GM18498 (cell line): Measurements from ENCODE around the gene ROBO1.

Experiments
- ATAC-seq: cut with Tn5 transposase; IDR thresholded peaks from one replicate; pipeline ENCODE4 v1.9.1; 2021; ENCODE audit warnings: mild to moderate bottlenecking, moderate library complexity; ENCODE audit not compliant: unreplicated experiment

Gene ROBO1

DNA sequence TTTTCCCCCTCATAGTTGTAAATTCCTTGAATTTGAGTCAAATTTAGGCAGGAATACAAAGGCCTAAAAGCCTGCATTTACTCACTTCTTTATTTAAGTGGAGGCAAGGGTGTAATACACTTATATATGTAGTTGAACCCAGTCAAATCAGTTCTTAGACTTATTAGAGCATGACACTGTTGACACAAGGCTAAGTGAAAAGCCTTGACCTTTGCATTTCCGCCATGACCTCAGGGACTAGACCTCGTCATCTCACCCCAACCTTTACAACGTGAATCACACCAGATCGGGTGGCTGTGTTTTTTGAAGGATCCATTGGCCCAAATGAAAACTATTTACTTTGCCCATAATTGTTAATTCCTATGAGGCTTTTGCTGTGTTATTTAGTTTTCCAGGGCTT is 774.4 kb downstream of the ROBO1 start:
- ATAC-seq: no peak

DNA sequence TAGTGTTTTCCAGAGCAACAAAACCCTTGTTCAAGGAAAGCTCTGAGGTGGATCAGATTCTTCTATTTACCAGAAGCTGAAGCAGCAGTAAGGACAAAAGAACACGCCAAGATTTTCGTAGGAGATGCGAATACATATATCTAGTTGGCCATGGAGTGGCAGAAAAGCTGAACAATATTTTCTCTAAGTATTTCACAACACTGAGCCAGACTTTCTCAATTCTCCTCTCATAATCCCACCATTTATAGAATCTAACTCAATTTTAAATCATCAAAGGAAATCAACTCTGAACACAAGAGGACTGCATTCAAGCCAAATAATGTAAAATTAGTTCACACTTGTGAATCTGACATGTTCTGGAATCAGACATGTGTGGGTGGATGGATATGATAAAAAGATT is 775.0 kb downstream of the ROBO1 start:
- no peak for ATAC-seq

DNA sequence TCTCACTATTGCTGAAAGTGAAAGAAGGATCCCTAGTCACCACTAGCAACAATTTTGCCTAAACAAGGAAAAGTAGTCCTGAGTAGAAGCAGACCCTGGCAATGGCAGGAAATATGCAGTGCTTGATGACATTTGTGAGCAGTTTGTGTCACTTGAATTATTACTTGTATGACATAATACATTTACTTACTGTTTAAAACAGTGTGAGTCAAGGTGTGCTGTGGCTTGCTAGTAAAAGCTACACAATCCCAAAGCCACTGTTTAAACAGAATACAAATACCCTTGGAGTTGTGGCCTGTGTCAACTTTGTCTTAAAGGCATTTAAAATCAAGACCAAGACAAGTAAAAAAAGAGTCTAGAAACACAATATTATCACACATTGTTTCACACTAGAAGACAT is 775.4 kb downstream of the ROBO1 start:
- ATAC-seq: no peak

DNA sequence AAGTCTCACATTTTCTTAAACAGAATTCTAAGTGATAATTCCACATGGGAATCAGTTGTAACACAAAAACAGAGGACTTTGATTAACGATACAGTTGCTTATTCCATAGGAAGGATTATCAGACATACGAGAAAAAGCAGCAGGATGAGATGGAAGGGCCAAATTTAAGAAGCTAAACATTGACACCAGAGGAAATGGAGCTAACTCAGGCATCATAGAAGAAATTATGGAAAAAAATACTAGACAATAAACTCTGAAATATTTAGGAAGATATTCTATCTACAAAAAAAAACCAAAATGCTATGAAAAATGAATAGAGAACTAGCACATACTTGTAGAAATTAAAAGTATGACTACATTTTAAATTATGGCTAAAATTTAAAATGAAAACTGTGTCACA is 776.1 kb downstream of the ROBO1 start:
- ATAC-seq: no peak

DNA sequence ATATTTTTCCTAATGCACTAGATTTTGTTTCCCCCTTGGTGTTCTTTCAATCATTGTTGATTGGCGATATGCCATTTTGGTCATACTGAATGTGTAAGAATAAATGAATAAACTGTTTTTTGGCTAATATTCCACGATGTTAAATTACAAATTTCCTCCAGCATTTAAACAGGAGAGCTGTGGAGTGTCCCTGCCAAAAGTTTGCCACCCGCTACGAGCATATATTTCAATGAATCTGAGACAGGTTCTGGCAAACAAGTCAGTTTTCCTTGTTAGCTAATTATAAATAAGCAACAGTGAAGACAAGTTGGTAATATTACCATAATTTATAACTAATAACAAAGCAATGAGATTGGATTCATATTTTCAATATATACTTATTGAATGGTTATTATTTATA is 777.6 kb downstream of the ROBO1 start:
- no peak for ATAC-seq

DNA sequence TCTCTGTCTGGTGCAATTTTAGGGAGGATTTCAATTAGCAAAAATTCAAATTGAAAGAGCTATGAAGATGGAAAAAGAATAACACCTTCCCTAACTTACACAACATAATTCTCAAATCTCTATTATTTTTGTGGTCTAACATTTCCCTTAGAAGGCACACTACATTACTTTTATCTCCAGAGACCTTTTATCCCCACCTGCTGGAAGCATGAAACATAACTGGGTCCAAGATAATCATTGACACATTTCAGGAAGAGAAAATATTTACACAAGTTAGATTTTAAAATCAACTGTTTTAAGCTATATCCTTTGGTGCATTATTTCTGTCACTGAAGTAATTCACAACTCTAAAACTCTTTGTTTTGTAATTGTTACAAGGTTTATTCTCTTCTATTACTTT is 779.5 kb downstream of the ROBO1 start:
- ATAC-seq: no peak

DNA sequence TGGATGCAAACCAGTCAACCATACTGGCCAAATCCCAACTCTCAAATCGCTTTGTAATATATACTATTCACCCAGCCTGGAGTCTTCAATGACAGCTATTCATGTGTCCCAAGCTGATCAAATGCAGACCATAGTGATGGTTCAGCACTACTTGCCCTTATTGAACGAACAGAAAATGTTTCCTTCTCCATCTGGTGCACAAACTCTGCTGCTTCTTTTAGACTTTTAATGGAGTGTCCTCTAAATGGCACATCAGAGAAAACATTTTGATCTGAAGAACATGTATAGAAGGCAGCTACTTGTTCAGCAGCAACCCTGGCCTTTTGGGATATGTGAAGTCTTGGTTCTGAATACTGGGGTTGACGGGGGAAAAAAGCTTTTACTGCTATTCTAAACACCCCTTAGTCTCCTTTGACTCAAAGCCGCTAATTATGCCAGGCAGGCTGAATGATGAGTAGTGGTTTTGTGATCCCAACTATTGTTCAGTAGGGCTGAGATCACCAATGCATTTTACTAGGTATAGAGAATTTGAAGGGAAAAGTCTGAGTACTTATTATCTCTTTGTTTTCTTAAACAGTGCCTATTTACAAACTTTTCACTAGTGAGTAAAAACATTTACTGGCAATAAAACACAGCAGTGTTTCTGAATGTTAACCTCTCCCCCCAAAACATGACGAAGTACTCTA is 781.2 kb downstream of the ROBO1 start:
- ATAC-seq: no peak

DNA sequence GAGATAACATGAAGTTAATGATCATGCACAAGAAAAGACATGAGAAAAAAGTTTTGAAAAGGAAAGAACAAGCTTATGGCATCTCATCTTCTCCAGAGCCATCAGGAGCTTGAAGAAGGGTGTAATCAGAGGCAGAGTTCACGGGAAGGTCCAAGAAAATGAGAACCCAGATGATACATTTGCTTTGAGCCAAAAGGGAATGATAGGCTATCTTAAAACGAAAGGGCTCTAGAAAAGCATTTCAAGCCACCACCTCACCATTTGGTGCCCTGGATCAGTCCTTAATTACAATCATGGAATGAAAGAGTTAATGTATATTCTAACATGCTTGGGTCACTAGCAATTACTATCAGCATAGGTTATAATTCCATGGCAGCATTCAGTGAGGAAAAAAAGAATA is 781.8 kb downstream of the ROBO1 start:
- no peak for ATAC-seq

DNA sequence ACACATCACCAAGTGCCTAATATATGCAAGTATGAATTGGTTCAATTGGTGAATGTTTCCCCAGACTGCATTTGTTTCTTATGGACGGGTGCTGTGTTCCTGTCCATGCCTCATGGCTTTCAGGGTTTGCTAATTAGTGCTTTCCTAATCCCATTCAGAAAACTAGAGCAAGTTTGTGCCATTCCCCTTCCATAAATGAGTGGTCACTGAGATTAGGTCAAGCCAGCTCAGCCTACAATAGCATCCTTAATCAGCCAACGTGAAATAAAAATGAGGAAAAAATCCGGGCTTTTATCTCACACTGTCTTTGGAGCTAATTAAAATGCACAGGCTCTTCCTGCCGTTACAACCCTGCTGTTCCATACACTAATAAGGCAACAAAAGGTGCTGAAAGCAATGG is 788.8 kb downstream of the ROBO1 start:
- ATAC-seq: no peak

DNA sequence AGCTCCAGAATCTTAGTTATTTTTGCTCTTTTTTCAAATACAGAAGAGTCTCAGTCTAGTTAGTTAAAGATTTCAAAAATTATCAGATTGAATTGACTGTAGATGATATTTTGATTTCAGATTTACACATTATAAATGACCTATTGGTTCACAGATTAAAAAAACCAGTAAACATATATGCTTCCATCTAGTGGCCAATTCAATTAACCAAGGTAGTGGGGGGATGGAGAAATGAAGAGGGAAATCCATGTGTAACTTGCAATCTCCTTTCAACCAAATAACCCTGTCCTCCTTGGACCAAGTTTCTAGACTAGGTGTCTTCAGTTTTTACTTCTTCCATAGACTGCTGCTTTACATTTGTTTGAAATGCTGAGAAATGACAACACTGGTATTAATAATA is 789.8 kb downstream of the ROBO1 start:
- ATAC-seq: no peak

DNA sequence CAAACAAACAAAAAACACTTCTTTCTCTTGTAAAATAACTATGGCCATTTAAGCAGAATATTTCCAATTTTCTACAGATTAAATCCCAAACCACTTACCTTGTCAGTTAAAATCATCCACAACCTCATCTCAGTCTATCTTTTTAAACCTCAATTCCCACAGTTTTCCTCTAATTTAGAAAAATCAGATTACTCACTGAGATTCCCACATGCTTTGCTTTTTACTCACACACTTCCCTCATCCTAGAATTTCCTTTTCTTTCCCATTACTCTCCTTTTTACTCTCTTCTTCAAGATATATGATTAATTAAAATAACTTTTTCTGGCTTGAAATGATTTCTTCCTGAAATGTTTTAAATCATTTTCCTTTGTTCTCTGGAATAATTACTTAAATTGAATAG is 790.7 kb downstream of the ROBO1 start:
- no peak for ATAC-seq

DNA sequence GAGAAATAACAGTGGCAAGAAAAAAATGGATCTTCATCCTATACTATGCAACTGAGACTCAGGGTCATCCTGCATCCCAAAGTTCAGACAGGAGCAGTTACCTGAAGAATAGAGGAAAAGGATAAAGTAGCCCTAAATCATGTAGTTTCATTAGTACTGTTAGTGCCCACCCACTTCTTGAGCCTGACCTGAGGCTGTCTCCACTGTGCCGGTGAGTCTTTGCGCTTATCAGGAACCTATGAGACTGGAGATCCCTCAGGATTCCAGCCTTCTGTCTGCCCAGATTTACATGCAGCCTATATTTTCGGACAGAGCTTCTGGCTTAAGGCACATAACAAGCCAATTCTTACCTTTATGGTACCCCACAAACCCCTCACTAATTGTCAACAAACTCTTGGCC is 791.6 kb downstream of the ROBO1 start:
- ATAC-seq: no peak

DNA sequence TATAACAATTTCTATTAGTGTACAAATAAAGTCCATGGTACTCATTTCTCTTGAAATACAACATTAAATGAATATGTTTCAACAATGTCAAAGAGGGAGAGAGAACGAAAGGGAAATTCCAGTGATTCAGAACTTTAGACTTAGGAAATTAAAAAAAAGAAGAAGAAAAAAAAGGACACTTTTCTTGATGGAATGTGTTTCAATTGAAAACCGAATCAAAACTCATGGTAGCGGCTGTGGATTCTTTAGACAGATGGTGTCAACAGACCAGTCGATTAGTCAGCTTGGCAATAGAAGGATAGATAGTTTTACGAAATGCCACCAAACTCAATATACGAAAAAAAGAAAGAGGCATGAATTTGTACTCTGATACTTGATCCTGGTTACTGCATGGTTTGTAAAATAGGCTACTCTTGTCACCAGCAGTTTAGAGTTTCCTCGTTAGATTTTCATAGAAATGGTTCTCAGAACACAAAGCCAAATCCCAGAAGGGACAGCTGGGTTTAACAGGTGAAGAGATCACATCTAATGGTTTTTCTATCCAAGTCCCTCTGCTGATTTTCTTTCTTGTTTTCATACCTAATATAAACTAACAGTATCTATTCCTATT is 793.5 kb downstream of the ROBO1 start:
- ATAC-seq: no peak

DNA sequence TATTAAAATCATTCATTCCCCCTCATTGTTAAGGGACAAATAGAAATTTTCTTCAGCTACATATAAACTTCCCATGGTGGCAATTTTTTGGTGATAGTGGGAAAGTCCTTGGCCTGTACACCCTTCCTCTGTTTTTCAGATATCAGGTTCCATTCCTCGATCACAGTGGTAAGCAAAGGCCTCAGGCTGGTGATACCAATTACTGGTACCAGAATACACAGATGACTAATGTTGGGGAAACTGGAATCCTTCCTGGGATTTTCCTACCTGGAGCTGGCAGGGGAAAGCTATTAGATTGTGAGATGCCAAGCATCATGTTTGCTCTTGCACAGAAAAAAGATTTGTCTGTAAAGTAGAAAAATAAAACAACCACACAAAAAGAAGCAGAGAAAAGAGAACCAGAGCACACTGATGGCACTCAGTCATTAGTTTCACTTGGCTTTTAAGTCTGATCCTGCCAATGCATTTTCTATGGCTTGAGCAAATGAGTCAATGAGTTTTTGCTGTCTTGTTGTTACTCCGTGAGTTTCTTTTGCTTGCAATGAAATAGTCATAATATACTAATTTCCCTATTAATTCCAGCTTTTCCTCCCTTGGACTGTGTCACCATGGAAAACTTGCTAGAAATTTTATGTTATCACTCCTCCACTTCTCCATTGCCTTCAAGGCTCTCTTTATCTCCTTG is 795.0 kb downstream of the ROBO1 start:
- ATAC-seq: no peak

DNA sequence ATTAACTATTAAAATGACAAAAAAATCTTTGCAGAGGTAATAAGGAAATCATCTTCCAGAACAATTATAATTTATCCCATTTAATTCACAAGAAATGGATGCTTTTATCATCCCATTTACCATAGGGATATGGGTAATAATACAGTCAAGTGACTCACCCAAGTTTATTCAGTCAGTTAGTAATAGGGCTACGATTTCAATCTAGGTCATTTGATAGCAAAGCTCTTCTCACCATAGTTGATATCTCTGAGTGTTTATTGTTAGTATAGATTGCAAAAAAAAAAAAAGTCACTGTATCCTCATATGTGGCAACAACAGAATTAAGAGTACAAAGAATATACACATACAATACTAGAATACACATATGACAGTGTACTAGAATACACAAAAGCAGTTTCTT is 797.1 kb downstream of the ROBO1 start:
- ATAC-seq: no peak

DNA sequence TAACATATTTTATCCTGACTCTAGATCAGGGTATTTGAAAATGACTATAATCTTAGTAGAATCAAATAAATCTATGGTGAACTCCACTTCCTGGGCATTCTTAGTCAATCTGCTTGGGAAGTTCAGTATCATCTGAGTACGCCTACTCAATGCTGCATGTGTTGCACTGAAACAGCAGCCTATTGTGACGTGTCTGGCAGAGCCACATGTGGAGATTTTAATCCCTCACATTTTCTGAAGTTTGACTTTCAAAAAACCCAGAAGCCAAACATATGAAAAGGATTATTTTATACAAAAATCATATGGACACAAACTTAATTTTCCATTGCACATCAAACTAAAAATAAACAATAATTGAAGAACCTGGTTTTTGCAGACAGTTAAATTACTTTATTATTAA is 798.3 kb downstream of the ROBO1 start:
- ATAC-seq: no peak

DNA sequence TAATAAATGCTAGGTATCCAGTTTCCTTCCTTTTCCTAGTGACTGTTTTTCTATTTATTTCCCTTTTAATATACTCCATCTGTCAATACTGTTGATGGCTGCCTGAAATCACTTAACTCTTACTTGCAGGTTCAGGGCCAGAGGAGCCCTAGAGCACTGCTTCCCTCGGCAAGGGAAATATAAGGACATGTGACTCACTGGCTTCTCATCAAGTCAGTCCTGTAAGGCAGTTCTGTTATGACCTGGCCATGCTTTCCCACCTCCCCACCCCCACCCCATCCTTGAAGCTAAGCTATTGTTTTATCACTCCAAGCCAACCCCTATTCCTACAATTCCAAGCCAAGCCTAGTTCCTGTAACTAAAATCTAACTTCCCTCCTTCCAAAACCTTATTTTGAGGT is 800.7 kb downstream of the ROBO1 start:
- ATAC-seq: no peak

DNA sequence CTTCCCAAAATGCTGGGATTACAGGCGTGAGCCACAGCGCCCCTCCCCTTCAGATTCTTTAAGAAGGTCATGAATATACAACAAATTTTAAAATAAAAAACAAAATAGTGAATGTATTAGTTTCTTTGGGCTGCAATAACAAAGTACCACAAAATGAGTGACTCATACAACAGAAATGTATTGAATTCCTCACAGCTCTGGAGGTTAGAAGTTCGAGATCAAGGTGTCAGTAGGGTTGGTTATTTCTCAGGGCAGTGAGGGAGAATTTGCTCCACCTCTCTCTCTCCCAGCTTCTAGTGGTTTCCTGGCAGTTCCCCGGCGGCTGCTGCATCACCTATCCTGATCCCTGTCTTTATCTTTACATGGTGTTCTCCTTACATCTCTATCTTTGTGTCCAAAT is 804.0 kb downstream of the ROBO1 start:
- no peak for ATAC-seq

DNA sequence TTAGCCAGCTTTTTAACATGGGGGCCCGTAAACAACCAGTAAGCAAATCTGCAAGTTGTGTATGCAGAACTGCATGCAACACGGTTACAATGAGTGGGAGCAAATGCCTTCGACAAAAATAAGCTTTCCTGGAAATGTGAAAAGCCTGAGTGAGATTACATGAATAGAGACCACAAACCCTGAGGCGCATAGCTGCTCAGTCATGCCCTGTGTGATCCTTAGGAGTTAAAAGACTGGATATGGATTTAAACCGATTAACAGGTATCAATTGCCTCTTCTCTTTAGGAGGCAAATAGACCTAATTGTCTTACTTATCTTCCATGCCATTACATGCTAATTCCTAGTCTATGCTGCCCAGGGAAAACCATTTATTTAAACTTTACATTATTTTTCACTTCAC is 810.3 kb downstream of the ROBO1 start:
- no peak for ATAC-seq

DNA sequence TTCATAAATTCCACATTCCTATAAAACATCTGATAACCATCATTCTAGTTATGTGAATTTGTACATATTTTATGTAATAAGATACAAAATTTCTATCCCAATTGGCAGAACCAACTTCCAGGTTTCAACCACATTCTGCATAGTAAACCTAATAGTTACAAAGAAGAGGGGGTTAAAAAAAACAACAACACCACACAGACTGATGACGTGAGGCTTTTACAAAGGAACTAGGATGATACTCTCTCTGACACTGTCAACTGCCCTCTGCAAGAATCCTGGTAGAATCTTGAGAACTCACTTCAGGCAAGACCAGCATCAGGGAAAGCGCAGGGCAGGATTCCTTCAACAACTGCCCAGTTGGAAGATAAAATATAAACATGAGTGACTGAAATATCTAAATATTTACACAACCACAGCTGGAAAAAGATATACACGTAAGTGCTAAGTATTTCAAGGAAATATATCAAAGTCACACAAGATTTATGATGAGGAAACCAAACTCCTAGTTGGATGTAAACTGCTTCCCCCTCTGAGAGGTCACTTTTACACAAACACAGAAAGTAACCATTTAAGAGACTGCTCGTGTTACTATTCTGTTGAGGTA is 816.4 kb downstream of the ROBO1 start:
- no peak for ATAC-seq

DNA sequence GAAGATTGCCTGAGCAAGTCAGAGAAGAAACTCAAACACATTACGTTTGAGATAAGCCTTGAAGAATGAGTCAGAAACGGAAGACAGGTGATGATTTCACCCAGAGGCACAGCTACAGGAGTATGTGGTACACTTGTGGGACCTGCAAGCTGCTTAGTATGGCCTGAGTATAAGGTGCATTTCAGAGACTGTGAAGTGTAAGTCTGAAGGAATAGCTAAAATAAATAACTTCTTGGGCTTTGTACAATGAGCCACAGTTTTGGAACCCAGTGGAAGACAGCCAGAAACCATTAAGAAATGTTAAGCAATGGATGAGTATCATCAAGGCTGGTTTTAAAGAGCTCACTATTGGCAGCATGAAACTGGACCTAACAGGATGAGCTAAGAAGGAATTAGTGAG is 826.2 kb downstream of the ROBO1 start:
- no peak for ATAC-seq

DNA sequence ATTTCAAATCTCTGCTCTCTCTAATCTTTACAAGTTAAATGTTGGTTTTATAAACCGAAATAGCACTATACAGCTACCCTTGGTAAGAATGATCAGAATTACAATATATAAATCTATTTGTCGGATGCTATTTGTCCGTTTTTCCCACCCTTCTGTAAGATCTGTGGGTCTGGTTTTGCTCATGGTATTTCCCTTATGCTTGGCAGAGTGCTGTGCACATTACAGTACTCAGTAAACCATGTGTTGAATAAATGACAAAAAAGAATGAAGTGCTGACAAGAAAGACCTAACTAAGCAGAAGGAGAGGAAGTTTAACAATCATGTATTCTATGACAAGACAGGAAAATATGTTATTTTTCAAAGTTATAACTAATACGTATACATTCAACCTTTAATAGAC is 827.2 kb downstream of the ROBO1 start:
- ATAC-seq: no peak
